Measurements from ENCODE around the gene PCNX1.

The PCNX1 gene

GRCh38 chr14:70908935-70909641 lies 1.8 kb downstream of the PCNX1 start:
- Histone ChIP-seq H3K4me3 (ENCODE audit: low read depth, low read length) (peak overlapping the region; percentile 97), H3K9me3 (ENCODE audit: control insufficient read depth, insufficient read depth, low read depth, low read length) (no peaks in the 10 kb centered on the region), H3K36me3 (ENCODE audit: control insufficient read depth in 2 of 2, insufficient read depth in 1 of 2, low read length in 2 of 2) (no peaks in the 10 kb centered on the region), H3K4me1 (ENCODE audit: control insufficient read depth, insufficient read depth, low read length) (peaks cover 28% of the 10 kb centered on the region), H3K27ac (ENCODE audit: extremely low read depth, low read depth, low read length) (peak overlapping the region; percentile 94; the same call in 1 of the 2 replicates)
- ChIA-PET CTCF (no interaction called here), POLR2A (no interaction called here)
- TF ChIP-seq ZNF404 (tag by site-specific recombination; IDR thresholded peaks at IDR 0.05) (no peak), KLF17 (tag by site-specific recombination; IDR thresholded peaks at IDR 0.05) (no peak), OSR2 (tag by site-specific recombination; IDR thresholded peaks at IDR 0.05) (no peak), SP2 (tag by site-specific recombination; IDR thresholded peaks at IDR 0.05) (no peak), ZNF639 (tag by site-specific recombination; IDR thresholded peaks at IDR 0.05) (no peak), ZNF335 (tag by site-specific recombination; conservative IDR thresholded peaks at IDR 0.05) (peak; percentile 9; the same call in 1 of the 2 replicates), GLI4 (tag by site-specific recombination; IDR thresholded peaks at IDR 0.05) (no peak), ZBTB17 (tag by site-specific recombination; IDR thresholded peaks at IDR 0.05) (0 out of 2 replicates have a peak, but pooled peaks have one; percentile 7), PRDM1 (tag by site-specific recombination; IDR thresholded peaks at IDR 0.05) (peak; percentile 83), ZNF488 (tag by site-specific recombination; IDR thresholded peaks at IDR 0.05) (no peak), ZNF776 (tag by site-specific recombination; IDR thresholded peaks at IDR 0.05; ENCODE audit: borderline replicate concordance) (no peak), ZNF571 (tag by site-specific recombination; IDR thresholded peaks at IDR 0.05) (no peak), ZFP41 (tag by site-specific recombination; IDR thresholded peaks at IDR 0.05; ENCODE audit: borderline replicate concordance) (no peak)
- TF ChIP-seq, protein P1, sequence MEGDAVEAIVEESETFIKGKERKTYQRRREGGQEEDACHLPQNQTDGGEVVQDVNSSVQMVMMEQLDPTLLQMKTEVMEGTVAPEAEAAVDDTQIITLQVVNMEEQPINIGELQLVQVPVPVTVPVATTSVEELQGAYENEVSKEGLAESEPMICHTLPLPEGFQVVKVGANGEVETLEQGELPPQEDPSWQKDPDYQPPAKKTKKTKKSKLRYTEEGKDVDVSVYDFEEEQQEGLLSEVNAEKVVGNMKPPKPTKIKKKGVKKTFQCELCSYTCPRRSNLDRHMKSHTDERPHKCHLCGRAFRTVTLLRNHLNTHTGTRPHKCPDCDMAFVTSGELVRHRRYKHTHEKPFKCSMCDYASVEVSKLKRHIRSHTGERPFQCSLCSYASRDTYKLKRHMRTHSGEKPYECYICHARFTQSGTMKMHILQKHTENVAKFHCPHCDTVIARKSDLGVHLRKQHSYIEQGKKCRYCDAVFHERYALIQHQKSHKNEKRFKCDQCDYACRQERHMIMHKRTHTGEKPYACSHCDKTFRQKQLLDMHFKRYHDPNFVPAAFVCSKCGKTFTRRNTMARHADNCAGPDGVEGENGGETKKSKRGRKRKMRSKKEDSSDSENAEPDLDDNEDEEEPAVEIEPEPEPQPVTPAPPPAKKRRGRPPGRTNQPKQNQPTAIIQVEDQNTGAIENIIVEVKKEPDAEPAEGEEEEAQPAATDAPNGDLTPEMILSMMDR (tag by site-specific recombination; IDR thresholded peaks at IDR 0.05), result no peak
- TF ChIP-seq, protein P2, sequence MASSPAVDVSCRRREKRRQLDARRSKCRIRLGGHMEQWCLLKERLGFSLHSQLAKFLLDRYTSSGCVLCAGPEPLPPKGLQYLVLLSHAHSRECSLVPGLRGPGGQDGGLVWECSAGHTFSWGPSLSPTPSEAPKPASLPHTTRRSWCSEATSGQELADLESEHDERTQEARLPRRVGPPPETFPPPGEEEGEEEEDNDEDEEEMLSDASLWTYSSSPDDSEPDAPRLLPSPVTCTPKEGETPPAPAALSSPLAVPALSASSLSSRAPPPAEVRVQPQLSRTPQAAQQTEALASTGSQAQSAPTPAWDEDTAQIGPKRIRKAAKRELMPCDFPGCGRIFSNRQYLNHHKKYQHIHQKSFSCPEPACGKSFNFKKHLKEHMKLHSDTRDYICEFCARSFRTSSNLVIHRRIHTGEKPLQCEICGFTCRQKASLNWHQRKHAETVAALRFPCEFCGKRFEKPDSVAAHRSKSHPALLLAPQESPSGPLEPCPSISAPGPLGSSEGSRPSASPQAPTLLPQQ (tag by site-specific recombination; IDR thresholded peaks at IDR 0.05), result no peak
- TF ChIP-seq, protein P3, sequence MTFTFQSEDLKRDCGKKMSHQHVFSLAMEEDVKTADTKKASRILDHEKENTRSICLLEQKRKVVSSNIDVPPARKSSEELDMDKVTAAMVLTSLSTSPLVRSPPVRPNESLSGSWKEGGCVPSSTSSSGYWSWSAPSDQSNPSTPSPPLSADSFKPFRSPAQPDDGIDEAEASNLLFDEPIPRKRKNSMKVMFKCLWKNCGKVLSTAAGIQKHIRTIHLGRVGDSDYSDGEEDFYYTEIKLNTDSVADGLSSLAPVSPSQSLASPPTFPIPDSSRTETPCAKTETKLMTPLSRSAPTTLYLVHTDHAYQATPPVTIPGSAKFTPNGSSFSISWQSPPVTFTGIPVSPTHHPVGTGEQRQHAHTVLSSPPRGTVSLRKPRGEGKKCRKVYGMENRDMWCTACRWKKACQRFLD (tag by site-specific recombination; IDR thresholded peaks at IDR 0.05), result no peak
- TF ChIP-seq, protein P4, sequence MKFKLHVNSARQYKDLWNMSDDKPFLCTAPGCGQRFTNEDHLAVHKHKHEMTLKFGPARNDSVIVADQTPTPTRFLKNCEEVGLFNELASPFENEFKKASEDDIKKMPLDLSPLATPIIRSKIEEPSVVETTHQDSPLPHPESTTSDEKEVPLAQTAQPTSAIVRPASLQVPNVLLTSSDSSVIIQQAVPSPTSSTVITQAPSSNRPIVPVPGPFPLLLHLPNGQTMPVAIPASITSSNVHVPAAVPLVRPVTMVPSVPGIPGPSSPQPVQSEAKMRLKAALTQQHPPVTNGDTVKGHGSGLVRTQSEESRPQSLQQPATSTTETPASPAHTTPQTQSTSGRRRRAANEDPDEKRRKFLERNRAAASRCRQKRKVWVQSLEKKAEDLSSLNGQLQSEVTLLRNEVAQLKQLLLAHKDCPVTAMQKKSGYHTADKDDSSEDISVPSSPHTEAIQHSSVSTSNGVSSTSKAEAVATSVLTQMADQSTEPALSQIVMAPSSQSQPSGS (tag by site-specific recombination; IDR thresholded peaks at IDR 0.05; ENCODE audit: low read depth), result peak; percentile 57

Data from HEK293 (cell line).